HepG2 (cell line): ENCODE data around the gene INSR. TPM values are rescaled to one million over a fixed set of nuclear protein-coding genes. Genes with fewer than 3 reads are reported as not detected.
A peak's percentile ranks its signal among the peaks of the same experiment; 100 is the strongest.

Source experiments
- ASH2L ChIP-seq: fragments of 300-600, 200-600 bp; sonication (generic); IDR thresholded peaks from 2 replicates; pipeline ENCODE4 v1.7.0; 2017; ENCODE audit warnings: low read depth, mild to moderate bottlenecking, moderate library complexity, mixed read lengths, low read length; ENCODE audit not compliant: insufficient read length
- CBX1 ChIP-seq: IDR thresholded peaks from one replicate; pipeline ENCODE4 v1.6.1; 2016; ENCODE audit warnings: antibody characterized with exemption, low read depth
- CHCHD3 ChIP-seq: sonication (generic); formaldehyde crosslinking; IDR thresholded peaks from 2 replicates; pipeline ENCODE4 v1.8.0; 2022; ENCODE audit warnings: mild to moderate bottlenecking, missing genetic modification reagents, moderate library complexity
- DNMT1 ChIP-seq: sonication (generic); formaldehyde crosslinking; IDR thresholded peaks from 2 replicates; pipeline ENCODE4 v1.5.1; 2020; ENCODE audit warnings: mild to moderate bottlenecking, missing genetic modification reagents
- SMARCE1 ChIP-seq: fragments of 450-650 bp; IDR thresholded peaks from 2 replicates; pipeline ENCODE4 v1.6.1; 2017; ENCODE audit warnings: borderline replicate concordance
- TP53 ChIP-seq: sonication (generic); formaldehyde crosslinking; conservative IDR thresholded peaks from 2 replicates; pipeline ENCODE4 v1.4.0; 2020; ENCODE audit warnings: missing genetic modification reagents
- ZNF317 ChIP-seq: sonication (generic); formaldehyde crosslinking; IDR thresholded peaks from 2 replicates; pipeline ENCODE4 v1.5.0; 2020; ENCODE audit warnings: mild to moderate bottlenecking, missing genetic modification reagents
- ZNF484 ChIP-seq: sonication (generic); formaldehyde crosslinking; IDR thresholded peaks from 2 replicates; pipeline ENCODE4 v1.5.1; 2020; ENCODE audit warnings: mild to moderate bottlenecking, low read depth, missing genetic modification reagents, borderline replicate concordance
- ZNF670 ChIP-seq: sonication (generic); formaldehyde crosslinking; IDR thresholded peaks from 2 replicates; pipeline ENCODE4 v1.8.0; 2022; ENCODE audit warnings: mild to moderate bottlenecking, missing genetic modification reagents, borderline replicate concordance
- ZNF781 ChIP-seq: sonication (generic); formaldehyde crosslinking; IDR thresholded peaks from 2 replicates; pipeline ENCODE4 v1.5.1; 2020; ENCODE audit warnings: borderline replicate concordance, mild to moderate bottlenecking, missing genetic modification reagents; ENCODE audit errors: not compliant biosample characterization
- ZNF788 ChIP-seq: sonication (generic); formaldehyde crosslinking; IDR thresholded peaks from 2 replicates; pipeline ENCODE4 v1.5.0; 2020; ENCODE audit warnings: mild to moderate bottlenecking, missing genetic modification reagents, borderline replicate concordance
- polyA plus RNA-seq, 8 experiments: library from polyadenylated mRNA; depleted of rRNA in 3 of 8; stranded (reverse) in 7 of 8; unstranded in 1 of 8; fragments of >200 nt; fragmentation: Illumina TruSeq in 4 of 8; extraction: Trizol in 4 of 8; gene quantifications; 2 replicates each; pipeline versions ENCODE4 v1.2.1 to v1.2.3, GENCODE V29; 2011 to 2016; ENCODE audit warnings: low read depth in 4 of 8, missing spikeins in 1 of 8, mixed read lengths in 1 of 8; ENCODE audit not compliant: insufficient read depth in 1 of 8
- total RNA-seq, 5 experiments: library from RNA; depleted of rRNA; stranded (reverse); fragments of >200 nt; fragmentation: Illumina TruSeq; extraction: Trizol; gene quantifications; 2 replicates each; pipeline ENCODE4 v1.2.3, GENCODE V29; 2016; ENCODE audit warnings: low read depth in 1 of 5
- TF ChIP-seq, protein P1 (sequence below): sonication (generic); formaldehyde crosslinking; IDR thresholded peaks from 2 replicates; pipeline ENCODE4 v1.4.0; 2020; ENCODE audit warnings: missing genetic modification reagents
- TF ChIP-seq, protein P2 (sequence below): sonication (generic); formaldehyde crosslinking; IDR thresholded peaks from 2 replicates; pipeline ENCODE4 v1.5.0; 2020; ENCODE audit warnings: missing genetic modification reagents
- TF ChIP-seq, protein P3 (sequence below), 2 experiments: sonication (generic) in 1 of 2; formaldehyde crosslinking in 1 of 2; IDR thresholded peaks; 2 replicates each; pipeline versions ENCODE4 v1.4.0 to v1.6.1; 2016 to 2020; ENCODE audit warnings: borderline replicate concordance in 1 of 2, low read depth in 1 of 2, mild to moderate bottlenecking in 1 of 2, missing genetic modification reagents in 1 of 2
- TF ChIP-seq, protein P4 (sequence below): IDR thresholded peaks from 2 replicates; pipeline ENCODE4 v1.6.1; 2016; ENCODE audit warnings: low read depth, borderline replicate concordance
- TF ChIP-seq, protein P5 (sequence below): sonication (generic); formaldehyde crosslinking; IDR thresholded peaks from 2 replicates; pipeline ENCODE4 v1.8.1; 2023; ENCODE audit warnings: missing genetic modification reagents, mild to moderate bottlenecking, borderline replicate concordance
- TF ChIP-seq, protein P6 (sequence below): sonication (generic); formaldehyde crosslinking; IDR thresholded peaks from 2 replicates; pipeline ENCODE4 v1.4.0; 2020; ENCODE audit warnings: missing genetic modification reagents, mild to moderate bottlenecking, borderline replicate concordance

Gene INSR
- total and polyA plus RNA-seq, 2 of the 13 experiments (the other 11 are each of a cell fraction or from before 2014, with no cell fraction given) = 24.2 to 29.8 TPM

DNA sequence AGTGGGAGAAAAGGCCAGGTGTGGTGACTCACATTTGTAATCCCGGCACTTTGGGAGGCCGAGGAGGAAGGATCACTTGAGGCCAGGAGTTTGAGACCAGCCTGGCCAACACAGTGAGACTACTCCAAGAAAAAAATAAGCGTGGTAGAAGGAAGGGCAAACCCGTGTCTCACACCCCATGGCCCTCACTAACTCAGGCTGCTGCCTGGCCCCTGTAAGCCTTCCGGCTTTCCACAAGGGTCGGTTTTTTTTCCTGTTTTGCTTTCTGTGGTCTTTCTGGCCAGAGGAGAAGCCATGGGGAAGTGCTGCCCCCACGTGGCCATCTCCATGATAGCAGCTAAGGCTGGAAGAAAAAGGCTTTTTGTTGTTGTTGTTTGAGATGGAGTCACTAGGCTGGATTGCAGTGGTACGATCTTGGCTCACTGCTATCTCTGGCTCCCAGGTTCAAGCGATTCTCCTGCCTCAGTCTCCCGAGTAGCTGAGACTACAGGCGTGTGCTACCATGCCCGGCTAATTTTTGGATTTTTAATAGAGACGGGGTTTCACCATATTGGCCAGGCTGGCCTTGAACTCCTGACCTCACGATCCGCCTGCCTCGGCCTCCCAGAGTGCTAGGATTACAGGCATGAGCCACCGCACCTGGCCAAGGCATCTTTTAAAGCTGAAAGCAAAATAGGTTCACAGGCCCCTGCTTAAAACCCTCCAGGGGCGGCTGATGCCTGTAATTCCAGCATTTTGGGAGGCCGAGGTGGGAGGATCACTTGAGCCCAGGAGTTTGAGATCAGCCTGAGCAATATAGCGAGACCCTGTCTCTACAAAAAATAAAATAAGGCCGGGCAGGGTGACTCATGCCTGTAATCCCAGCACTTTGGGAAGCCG, 47.0 kb upstream of the INSR start (continued):
- TF ChIP-seq, protein P1, sequence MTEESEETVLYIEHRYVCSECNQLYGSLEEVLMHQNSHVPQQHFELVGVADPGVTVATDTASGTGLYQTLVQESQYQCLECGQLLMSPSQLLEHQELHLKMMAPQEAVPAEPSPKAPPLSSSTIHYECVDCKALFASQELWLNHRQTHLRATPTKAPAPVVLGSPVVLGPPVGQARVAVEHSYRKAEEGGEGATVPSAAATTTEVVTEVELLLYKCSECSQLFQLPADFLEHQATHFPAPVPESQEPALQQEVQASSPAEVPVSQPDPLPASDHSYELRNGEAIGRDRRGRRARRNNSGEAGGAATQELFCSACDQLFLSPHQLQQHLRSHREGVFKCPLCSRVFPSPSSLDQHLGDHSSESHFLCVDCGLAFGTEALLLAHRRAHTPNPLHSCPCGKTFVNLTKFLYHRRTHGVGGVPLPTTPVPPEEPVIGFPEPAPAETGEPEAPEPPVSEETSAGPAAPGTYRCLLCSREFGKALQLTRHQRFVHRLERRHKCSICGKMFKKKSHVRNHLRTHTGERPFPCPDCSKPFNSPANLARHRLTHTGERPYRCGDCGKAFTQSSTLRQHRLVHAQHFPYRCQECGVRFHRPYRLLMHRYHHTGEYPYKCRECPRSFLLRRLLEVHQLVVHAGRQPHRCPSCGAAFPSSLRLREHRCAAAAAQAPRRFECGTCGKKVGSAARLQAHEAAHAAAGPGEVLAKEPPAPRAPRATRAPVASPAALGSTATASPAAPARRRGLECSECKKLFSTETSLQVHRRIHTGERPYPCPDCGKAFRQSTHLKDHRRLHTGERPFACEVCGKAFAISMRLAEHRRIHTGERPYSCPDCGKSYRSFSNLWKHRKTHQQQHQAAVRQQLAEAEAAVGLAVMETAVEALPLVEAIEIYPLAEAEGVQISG = peak; percentile 43; the same call in 1 of the 2 replicates
- TF ChIP-seq, protein P2, sequence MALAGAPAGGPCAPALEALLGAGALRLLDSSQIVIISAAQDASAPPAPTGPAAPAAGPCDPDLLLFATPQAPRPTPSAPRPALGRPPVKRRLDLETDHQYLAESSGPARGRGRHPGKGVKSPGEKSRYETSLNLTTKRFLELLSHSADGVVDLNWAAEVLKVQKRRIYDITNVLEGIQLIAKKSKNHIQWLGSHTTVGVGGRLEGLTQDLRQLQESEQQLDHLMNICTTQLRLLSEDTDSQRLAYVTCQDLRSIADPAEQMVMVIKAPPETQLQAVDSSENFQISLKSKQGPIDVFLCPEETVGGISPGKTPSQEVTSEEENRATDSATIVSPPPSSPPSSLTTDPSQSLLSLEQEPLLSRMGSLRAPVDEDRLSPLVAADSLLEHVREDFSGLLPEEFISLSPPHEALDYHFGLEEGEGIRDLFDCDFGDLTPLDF = no peak
- no peak for TF ChIP-seq ZNF781 (CRISPR knock-in tag)
- TF ChIP-seq CBX1 = no peak
- TF ChIP-seq, protein P3, sequence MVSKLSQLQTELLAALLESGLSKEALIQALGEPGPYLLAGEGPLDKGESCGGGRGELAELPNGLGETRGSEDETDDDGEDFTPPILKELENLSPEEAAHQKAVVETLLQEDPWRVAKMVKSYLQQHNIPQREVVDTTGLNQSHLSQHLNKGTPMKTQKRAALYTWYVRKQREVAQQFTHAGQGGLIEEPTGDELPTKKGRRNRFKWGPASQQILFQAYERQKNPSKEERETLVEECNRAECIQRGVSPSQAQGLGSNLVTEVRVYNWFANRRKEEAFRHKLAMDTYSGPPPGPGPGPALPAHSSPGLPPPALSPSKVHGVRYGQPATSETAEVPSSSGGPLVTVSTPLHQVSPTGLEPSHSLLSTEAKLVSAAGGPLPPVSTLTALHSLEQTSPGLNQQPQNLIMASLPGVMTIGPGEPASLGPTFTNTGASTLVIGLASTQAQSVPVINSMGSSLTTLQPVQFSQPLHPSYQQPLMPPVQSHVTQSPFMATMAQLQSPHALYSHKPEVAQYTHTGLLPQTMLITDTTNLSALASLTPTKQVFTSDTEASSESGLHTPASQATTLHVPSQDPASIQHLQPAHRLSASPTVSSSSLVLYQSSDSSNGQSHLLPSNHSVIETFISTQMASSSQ (IDR thresholded peaks at IDR 0.05; ENCODE audit: low read depth) = no peak
- TF ChIP-seq, protein P3 (CRISPR knock-in tag; IDR thresholded peaks at IDR 0.05; ENCODE audit: borderline replicate concordance) = no peak
- TF ChIP-seq, protein P4, sequence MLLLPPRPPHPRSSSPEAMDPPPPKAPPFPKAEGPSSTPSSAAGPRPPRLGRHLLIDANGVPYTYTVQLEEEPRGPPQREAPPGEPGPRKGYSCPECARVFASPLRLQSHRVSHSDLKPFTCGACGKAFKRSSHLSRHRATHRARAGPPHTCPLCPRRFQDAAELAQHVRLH (CRISPR knock-in tag) = peak; percentile 69; the same call in 1 of the 2 replicates
- TF ChIP-seq ZNF670 (CRISPR knock-in tag) = no peak
- TF ChIP-seq CHCHD3 (CRISPR knock-in tag) = no peak
- TF ChIP-seq ZNF484 (CRISPR knock-in tag) = no peak
- TF ChIP-seq SMARCE1 = no peak
- TF ChIP-seq, protein P5, sequence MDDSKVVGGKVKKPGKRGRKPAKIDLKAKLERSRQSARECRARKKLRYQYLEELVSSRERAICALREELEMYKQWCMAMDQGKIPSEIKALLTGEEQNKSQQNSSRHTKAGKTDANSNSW (CRISPR knock-in tag) = no peak
- no peak for TF ChIP-seq TP53
- TF ChIP-seq, protein P6, sequence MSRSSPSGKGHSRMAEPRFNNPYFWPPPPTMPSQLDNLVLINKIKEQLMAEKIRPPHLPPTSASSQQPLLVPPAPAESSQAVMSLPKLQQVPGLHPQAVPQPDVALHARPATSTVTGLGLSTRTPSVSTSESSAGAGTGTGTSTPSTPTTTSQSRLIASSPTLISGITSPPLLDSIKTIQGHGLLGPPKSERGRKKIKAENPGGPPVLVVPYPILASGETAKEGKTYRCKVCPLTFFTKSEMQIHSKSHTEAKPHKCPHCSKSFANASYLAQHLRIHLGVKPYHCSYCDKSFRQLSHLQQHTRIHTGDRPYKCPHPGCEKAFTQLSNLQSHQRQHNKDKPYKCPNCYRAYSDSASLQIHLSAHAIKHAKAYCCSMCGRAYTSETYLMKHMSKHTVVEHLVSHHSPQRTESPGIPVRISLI (CRISPR knock-in tag) = peak; percentile 93; the same call in 1 of the 2 replicates
- TF ChIP-seq DNMT1 (CRISPR knock-in tag) = no peak
- no peak for TF ChIP-seq ZNF317
- TF ChIP-seq ZNF788 = no peak
- no peak for TF ChIP-seq ASH2L
